NCI-H2227 treated with DMSO at 0.1 percent for 48 hours (cell line): Measurements from ENCODE around the gene SYNDIG1.

Source experiments
- DNase-seq: peaks from one replicate; lab custom pipeline; 2025; lab: John Stamatoyannopoulos, UW

Gene SYNDIG1

DNA sequence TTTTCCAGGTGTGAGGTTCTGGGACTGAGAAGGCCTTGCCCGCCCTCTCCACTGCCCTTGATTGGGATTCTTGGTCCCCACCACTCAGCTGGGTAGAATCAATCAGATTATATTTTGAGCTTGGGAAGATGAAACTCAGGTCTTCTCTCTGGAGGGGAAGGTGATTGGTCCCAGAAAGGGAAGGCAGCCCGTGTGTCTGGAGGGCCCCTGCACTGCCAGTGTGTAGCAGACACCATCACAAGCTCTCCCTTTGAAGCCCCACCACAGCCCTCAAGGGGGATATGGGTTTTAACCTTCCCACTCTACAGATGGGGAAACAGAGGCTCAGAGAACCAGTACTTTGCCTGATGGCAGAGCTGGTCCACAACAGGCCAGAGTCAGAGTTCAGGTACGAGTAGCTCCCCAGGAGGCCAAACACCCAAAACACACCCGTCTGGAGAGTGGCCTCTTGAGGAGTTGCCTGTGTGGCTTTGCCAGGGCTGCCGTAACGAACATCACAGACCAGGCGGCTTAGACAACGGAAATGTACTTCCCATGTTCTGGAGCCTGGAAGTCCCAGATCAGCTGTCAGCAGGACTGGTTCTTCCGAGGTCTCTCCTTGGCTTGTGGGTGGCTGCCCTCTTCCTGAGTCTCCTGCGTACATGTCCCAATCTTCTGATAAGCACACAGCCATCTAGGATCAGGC is 205.6 kb downstream of the SYNDIG1 start:
- no peak for DNase-seq

DNA sequence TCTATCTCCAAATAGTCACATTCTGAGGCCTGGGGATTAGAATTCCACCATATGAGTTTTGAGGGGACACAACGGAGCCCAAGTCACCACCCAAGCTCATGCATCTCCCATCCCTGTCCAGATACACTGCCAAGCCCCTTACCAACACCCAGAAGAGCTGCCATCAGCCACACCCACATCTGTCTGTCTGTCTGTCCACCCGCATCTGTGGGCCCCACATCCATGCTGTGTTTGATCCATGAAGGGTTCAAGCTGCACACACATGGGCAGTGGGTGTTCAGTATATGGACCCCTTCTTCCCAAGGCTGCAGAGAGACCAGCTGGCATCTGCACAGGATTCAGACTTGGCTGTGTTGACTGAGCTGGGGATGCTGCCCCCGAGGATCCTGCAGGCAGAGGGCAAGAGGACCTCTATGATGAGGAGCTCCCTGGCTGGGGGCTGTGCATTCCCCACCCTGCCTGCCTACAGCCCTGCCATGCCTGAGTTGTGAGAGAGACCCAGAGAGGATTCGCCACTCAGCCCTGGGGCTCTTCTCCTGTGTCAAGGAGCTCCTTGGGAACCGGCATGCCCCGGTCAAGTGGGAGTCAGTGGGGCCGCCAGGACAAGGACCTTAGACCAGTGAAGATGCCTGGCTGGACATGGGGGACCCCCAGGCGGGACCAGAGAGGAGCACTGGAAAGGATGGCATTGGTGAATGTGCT is 206.4 kb downstream of the SYNDIG1 start:
- DNase-seq, result no peak

DNA sequence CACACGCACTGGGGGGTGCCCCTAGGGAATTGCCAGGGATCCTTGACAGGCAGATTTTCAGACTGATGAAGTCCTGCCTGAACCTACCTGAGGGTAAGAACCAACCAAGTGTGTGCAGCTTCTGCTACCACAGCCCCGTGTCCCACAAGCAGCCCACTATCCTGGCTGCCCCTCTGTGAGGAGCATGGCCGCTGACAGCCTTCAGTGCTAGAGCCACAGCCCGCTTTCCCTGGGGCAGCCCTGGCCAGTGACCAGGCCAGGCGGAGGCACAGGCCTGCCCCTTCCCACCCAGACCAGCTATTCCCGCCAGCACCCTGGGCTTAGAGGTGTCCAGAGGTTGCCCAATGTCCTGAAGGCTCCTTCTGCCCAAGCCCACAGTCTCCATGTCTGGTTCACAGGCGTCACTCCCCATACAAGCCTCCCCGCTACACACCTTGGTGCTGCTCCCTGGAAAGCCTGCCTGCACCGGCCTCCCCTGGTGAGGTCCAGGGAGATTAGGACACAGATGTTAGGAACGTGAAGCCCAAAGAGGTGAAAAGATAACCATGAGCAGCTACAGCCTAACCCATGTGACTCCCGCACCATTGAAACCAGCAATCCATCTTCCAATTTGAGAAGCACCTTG is 207.0 kb downstream of the SYNDIG1 start:
- DNase-seq, result no peak

- no peak for DNase-seq
Measured at GRCh38 chr20:24676978-24677370, 207.5 kb downstream of the SYNDIG1 start.

GRCh38 chr20:24677626-24678315 is 208.3 kb downstream of the SYNDIG1 start:
- no peak for DNase-seq

DNA sequence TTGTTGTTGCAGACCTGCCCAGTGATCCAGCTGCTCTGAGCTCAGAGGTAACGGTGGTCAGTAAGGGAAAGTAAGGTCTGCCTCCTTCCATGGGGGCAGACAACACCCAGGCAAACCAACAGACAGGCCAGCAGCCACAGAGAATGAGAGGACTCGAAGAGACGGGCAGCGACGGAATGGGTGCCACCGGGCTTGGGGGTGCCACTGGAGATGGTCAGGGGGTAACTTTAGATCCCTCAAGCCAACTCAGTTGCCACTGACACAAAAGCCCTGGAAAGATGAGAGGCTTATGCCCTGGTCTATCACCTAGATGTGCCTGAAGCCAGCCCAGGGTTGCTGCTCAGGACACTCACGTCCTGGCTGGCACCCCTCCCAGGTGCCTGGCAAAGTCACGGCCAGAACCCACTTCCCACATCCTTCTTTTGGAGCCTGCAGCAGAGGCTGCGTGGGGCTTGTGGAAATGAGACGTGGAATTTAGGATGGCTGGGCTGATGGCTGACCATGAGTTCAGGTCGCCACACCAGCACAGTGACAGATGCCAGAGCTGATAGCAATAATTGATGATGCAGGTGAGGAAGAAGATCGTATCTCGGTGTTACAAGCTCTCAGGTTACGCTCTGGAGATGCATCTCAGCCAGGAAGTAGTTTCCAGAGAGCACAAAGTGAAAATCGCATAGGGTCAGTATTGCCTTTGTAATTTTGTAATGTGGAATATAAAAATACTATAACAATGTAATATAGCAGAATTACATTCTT is 209.1 kb downstream of the SYNDIG1 start:
- no peak for DNase-seq

- DNase-seq, result no peak
Measured at GRCh38 chr20:24679448-24680047, 210.1 kb downstream of the SYNDIG1 start.

- DNase-seq, result no peak
Measured at GRCh38 chr20:24681634-24682495, 212.4 kb downstream of the SYNDIG1 start.

DNA sequence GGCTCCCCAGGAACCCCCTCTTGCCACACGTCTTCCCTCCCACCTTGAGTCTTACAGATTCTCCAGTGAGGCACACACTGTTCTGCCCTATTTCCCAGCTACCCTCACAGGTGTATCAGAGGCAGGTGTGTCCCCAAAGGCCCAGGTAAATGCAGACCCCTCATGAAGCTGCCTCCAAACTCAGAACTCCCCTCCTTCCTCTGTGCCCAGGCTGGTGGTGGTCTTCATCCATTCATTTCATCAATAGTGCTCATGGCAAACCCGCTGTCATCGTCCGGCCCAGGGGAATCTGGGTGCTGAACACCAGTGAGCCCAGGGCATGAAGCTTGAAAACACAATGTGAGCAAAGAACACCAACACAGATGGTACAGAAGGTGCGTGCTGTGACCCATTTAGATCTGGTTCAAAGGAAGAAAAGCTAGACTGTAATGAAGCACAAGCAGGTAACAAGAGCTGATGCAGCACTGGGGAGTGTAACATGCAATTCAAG is 213.1 kb downstream of the SYNDIG1 start:
- no peak for DNase-seq

DNA sequence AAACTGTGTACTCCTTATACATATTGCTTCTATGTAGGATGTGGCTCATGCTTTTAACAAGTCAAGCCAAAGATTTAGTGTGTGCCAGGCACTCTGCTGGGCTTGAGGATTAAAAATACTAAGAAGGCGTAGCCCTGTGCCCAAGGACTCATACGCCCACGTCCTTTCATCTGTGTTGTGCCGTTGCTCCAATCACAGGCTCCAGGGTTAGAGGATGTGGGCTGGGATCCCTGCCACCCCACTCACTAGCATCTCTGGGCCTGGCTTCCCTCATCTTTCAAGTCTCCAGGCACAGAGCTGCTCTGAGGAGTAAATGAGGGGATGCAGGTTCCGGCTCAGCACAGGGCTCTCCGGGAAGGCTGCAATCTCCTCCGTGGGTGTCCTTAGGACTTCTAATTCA is 214.2 kb downstream of the SYNDIG1 start:
- no peak for DNase-seq

GRCh38 chr20:24684421-24684871 is 215.0 kb downstream of the SYNDIG1 start:
- no peak for DNase-seq

- no peak for DNase-seq
Measured at GRCh38 chr20:24684956-24685691, 215.7 kb downstream of the SYNDIG1 start.

GRCh38 chr20:24685736-24686135 is 216.3 kb downstream of the SYNDIG1 start:
- no peak for DNase-seq

DNA sequence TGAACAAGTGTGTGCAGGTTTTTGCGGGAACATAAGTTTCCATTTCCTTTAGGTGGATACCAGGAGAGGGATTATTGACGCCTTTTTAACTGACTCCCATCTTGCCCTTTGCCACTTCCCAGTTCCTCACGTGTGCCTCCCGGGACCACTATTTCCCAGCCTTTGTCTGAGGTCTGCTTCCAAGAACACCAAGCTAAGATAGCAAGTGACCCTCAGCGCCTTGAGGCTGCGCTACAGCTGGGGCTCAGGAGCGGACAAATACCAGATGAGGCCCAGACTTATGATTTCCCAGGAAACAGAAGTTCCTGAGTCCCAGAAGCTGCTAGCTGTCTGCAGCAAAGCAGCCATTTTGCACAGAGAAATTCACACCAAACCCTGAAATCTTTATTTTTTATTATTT is 216.7 kb downstream of the SYNDIG1 start:
- no peak for DNase-seq

- DNase-seq, result no peak
Measured at GRCh38 chr20:24690408-24690807, 221.0 kb downstream of the SYNDIG1 start.

DNA sequence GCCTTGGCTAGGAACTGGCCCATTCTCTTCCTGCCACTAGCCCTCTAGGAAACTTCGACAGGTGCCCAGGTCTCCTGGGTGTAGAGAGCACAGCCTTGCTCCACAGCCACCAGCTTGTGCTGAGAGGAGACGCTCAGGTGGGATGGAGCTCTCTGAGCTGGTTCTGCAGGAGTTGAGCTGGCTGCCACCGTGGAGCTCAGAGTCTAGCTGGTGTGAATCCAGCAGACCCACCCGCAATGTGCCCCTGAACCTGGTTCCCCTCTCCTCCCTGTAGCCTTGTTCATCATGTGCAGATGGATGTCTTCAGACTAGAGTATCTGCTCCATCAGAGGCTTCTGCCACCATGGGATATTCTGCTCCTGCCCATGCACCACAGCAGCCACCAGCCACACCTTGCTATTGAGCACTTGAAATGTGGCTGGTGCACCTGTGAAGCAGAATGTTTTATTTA is 222.5 kb downstream of the SYNDIG1 start:
- no peak for DNase-seq

DNA sequence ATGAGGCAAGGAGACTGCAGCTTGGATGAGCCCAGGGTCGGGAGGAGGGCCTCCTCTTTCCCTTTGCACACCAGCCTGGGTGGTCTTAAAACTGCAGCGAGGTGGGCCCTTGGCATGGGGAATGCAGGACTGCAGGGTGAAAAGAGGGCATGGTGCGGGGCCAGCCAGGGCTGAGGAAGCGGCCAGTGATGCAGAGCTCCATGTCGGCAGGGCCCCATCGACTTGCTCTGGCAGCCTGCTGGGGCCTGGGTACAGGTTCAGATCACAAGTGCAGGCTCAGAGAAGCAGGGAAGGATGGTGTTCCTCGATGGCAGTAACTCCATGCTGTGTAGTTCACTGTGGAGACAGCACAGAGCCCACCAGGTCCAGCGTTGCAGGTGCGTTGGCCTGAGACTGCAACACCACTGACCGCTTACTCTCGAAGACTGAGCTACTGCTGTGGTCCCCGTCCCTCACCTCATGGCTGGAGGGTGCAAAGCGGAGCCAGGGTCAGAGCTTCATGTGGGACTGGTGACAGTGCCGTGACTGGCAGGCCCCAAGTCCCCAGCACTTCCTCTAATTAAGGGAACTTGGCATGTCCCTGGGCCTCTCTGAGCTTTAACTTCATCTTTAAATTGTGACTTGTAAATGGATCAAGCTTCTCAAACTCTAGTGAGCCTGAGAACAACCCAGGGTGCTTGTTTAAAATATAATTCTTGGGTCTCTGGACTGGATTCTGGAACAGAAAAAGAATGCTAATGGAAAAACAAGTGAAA is 223.2 kb downstream of the SYNDIG1 start:
- no peak for DNase-seq

DNA sequence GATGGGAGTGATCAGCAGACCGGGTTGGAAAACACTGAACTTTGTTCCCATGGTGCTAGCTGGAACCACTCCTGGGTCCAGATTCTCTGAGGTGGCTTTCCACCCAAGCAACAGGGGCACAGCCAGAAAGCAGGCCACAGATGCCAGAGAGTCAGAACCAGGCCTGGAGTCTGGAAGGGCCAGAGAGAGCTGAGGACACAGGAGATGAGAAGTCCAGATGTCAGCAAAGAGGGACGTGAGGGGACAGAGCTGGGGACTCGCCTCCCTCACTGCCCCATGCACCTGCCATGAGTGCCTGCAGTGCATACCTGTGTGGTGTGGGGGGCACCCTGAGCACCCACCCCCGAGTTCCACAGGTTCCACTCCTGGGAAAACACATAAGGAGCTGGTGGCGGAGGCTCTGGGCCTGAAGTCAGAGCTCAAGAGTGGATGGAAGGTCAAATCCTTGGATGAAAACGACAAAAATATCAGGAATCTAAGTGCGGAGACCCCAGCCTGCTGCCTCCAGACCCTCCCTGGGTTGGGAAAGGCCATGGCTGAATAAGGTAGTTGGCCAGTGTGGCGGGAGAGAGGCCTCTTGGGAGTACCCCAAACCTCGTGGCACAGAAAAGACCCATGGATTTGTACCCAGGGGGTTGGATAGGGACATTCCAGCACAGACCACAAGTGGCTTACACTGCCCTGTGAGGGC is 224.2 kb downstream of the SYNDIG1 start:
- no peak for DNase-seq
